SK-N-SH (cell line): ENCODE data around the gene PROSER2.

ENCODE experiments used
- EP300 ChIP-seq, 2 experiments: IDR thresholded peaks; 2 replicates each; pipeline versions ENCODE4 v1.4.0 to v1.6.1; 2012; ENCODE audit warnings: borderline replicate concordance in 1 of 2, low read depth in 1 of 2, low read length in 1 of 2
- FOXJ3 ChIP-seq: sonication (generic); formaldehyde crosslinking; IDR thresholded peaks from 2 replicates; pipeline ENCODE4 v1.5.1; 2020; ENCODE audit warnings: mild to moderate bottlenecking, missing genetic modification reagents
- TF ChIP-seq, protein P1 (sequence below): fragments of 200-600 bp; sonication (generic); IDR thresholded peaks from 2 replicates; pipeline ENCODE4 v1.6.1; 2017; ENCODE audit warnings: antibody characterized with exemption, mild to moderate bottlenecking, moderate library complexity
- TF ChIP-seq, protein P2 (sequence below): IDR thresholded peaks from 2 replicates; pipeline ENCODE4 v1.6.1; 2012; ENCODE audit warnings: mild to moderate bottlenecking, low read depth, low read length, moderate library complexity

DNA sequence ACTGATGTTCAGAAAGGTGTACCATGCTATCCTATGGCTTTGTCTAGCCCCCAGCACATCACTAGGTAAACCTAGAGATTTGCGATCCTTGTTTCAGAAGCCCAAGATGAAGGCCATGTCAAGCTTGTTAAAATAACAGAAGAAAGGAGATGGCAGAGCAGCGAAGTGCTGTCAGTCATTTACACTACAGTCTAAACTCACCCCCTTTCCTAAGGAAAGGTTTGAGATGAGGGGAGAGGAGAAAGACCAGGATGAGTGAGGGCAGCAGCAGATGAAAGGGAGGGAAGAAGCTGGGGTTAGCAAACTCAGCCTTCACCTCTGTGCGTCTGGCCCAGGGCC lies 74.8 kb downstream of the PROSER2 start:
- no peak for TF ChIP-seq FOXJ3
- TF ChIP-seq EP300 (IDR thresholded peaks at IDR 0.05; ENCODE audit: borderline replicate concordance in 1 of 2, low read depth in 1 of 2, low read length in 1 of 2) = no peak
- TF ChIP-seq, protein P1, sequence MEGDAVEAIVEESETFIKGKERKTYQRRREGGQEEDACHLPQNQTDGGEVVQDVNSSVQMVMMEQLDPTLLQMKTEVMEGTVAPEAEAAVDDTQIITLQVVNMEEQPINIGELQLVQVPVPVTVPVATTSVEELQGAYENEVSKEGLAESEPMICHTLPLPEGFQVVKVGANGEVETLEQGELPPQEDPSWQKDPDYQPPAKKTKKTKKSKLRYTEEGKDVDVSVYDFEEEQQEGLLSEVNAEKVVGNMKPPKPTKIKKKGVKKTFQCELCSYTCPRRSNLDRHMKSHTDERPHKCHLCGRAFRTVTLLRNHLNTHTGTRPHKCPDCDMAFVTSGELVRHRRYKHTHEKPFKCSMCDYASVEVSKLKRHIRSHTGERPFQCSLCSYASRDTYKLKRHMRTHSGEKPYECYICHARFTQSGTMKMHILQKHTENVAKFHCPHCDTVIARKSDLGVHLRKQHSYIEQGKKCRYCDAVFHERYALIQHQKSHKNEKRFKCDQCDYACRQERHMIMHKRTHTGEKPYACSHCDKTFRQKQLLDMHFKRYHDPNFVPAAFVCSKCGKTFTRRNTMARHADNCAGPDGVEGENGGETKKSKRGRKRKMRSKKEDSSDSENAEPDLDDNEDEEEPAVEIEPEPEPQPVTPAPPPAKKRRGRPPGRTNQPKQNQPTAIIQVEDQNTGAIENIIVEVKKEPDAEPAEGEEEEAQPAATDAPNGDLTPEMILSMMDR = no peak
- TF ChIP-seq, protein P2, sequence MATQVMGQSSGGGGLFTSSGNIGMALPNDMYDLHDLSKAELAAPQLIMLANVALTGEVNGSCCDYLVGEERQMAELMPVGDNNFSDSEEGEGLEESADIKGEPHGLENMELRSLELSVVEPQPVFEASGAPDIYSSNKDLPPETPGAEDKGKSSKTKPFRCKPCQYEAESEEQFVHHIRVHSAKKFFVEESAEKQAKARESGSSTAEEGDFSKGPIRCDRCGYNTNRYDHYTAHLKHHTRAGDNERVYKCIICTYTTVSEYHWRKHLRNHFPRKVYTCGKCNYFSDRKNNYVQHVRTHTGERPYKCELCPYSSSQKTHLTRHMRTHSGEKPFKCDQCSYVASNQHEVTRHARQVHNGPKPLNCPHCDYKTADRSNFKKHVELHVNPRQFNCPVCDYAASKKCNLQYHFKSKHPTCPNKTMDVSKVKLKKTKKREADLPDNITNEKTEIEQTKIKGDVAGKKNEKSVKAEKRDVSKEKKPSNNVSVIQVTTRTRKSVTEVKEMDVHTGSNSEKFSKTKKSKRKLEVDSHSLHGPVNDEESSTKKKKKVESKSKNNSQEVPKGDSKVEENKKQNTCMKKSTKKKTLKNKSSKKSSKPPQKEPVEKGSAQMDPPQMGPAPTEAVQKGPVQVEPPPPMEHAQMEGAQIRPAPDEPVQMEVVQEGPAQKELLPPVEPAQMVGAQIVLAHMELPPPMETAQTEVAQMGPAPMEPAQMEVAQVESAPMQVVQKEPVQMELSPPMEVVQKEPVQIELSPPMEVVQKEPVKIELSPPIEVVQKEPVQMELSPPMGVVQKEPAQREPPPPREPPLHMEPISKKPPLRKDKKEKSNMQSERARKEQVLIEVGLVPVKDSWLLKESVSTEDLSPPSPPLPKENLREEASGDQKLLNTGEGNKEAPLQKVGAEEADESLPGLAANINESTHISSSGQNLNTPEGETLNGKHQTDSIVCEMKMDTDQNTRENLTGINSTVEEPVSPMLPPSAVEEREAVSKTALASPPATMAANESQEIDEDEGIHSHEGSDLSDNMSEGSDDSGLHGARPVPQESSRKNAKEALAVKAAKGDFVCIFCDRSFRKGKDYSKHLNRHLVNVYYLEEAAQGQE = no peak
